Hepatocyte (in vitro differentiated cells): ENCODE measurements around the gene EGLN1.

ENCODE experiments used
- EZH2 ChIP-seq: fragments of 200-600 bp; sonication (generic); IDR thresholded peaks from 2 replicates; pipeline ENCODE4 v1.6.1; 2016; ENCODE audit warnings: antibody characterized with exemption, mild to moderate bottlenecking, borderline replicate concordance
- TF ChIP-seq, protein P1 (sequence below): fragments of 200-600 bp; sonication (generic); IDR thresholded peaks from 2 replicates; pipeline ENCODE4 v1.5.1; 2016; ENCODE audit warnings: antibody characterized with exemption, mild to moderate bottlenecking; ENCODE audit not compliant: poor library complexity

DNA sequence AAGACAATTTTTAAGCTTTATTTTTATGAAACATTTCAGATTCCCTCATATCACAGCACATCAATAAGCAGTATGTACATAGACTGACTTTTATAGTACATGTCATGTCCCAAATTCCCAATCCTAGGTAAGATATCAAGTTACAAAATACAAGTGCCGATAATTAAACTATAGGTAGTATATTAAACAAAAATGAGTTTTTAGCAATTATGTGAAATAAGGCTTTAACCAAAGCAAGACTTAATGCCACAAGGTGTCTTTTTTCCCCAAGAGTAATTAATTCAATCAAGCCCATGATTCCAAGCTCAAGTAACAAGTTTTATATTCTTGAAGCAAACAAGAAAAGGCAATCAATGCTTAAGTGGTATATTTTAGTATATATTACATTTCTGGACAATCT is 89.3 kb downstream of the EGLN1 start:
- TF ChIP-seq, protein P1, sequence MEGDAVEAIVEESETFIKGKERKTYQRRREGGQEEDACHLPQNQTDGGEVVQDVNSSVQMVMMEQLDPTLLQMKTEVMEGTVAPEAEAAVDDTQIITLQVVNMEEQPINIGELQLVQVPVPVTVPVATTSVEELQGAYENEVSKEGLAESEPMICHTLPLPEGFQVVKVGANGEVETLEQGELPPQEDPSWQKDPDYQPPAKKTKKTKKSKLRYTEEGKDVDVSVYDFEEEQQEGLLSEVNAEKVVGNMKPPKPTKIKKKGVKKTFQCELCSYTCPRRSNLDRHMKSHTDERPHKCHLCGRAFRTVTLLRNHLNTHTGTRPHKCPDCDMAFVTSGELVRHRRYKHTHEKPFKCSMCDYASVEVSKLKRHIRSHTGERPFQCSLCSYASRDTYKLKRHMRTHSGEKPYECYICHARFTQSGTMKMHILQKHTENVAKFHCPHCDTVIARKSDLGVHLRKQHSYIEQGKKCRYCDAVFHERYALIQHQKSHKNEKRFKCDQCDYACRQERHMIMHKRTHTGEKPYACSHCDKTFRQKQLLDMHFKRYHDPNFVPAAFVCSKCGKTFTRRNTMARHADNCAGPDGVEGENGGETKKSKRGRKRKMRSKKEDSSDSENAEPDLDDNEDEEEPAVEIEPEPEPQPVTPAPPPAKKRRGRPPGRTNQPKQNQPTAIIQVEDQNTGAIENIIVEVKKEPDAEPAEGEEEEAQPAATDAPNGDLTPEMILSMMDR, result no peak
- TF ChIP-seq EZH2, result no peak
